D721Med (cell line): ENCODE measurements around the gene UBA5.

Source experiments
- DNase-seq: peaks from one replicate; pipeline ENCODE4 v3.0.0; 2011; ENCODE audit warnings: low spot score; ENCODE audit not compliant: insufficient read length
- FAIRE-seq: peaks from 2 replicates; lab custom pipeline; 2011; peaks lifted over from hg19 to GRCh38; lab: Jason Lieb, UNC
- CTCF ChIP-seq: IDR thresholded peaks from 2 replicates; pipeline ENCODE4 v1.5.1; 2012; ENCODE audit warnings: mild to moderate bottlenecking, control low read depth; ENCODE audit not compliant: insufficient read depth; ENCODE audit errors: missing control alignments

The UBA5 gene

DNA sequence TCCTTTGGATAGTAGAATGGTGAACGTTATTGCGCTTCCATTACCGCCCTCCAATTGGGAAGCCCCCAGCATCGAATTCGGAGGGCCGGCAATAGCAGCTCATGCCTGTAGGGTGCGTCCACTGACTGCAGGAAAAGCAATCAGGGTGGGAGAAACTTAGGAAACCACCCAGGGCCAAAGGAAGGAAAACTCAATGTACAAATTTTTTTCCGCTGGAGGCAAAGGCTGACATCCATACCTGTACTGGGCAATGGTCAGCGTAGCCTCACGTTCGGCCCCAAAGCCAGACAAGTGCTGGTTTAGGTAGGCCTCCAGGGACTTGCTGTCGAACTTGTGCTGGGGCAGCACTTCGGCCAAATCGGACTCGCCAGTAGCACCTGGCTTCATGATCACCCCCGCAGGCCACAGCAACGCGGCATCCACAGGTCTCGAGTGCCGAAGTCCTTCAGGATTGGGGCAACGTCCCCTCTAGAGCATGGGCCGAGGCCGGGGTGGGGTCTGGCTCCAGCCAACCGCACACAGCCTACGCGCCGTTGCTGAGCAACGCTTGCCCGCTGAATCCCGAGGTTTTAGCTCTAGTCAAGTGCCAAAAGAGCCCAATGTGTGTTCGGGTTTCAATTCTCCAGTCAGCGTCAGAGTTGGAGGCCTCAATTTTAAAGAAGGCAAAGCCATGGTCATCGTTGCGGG lies 621 bp upstream of the UBA5 start, which contains the start of gene ACAD11:
Gene ACAD11, minus strand, starts transcription at position 445 of the 687 bp plus-strand sequence. Its CDS starts 58 bp downstream, at position 387.
- DNase-seq (peak; percentile 29), FAIRE-seq (no peak)
- TF ChIP-seq CTCF = peak; percentile 58

- FAIRE-seq (no peak), DNase-seq (no peak)
- TF ChIP-seq CTCF = no peak
Measured at GRCh38 chr3:132660811-132661070, 612 bp downstream of the UBA5 start.

DNA sequence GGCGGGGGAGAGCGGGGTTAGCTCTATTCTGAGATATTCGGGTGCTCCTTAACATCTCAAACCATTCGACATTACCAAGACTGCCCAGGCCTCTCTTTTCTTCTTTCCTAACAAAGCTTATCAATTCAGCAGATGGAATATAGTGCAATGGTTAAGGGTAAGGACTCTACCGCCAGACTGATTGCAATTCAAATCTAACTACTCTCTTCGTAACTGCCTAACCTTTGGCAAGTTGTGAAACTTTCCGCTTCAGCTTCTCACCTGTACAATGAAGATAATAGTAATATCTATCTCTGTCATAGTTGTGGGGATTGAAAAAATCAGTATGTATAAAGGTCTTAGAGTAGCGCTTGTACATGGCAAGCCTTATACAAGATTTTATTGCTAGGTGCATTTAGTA lies 972 bp downstream of the UBA5 start:
- no peak for DNase-seq
- no peak for FAIRE-seq
- no peak for TF ChIP-seq CTCF

GRCh38 chr3:132662212-132662611 lies 2.1 kb downstream of the UBA5 start:
- no peak for FAIRE-seq
- TF ChIP-seq CTCF = no peak
- no peak for DNase-seq

DNA sequence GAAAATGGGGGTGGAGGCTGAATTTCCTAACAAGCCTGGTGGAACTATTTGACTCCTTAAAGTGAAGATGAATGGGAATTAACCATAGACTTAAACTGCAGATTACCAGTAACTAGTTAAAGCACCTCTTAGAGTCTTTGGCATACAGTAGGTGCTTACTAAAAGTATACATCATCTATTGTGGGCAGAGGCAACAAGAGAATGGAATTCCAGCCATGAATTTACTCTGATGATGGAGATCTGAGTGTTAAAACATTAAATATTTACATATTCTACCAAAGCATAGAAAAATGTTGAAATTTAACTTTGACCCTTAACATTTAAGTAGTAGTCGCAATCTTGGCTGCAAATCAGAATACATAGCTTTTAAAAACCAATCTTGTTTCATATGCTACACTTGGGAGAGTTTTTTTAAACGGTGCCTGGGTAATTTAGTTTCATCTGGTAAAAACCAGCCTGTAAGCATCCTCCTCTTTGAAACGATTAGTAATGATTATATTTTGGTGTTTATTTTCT lies 5.2 kb downstream of the UBA5 start:
- FAIRE-seq (no peak), DNase-seq (no peak)

DNA sequence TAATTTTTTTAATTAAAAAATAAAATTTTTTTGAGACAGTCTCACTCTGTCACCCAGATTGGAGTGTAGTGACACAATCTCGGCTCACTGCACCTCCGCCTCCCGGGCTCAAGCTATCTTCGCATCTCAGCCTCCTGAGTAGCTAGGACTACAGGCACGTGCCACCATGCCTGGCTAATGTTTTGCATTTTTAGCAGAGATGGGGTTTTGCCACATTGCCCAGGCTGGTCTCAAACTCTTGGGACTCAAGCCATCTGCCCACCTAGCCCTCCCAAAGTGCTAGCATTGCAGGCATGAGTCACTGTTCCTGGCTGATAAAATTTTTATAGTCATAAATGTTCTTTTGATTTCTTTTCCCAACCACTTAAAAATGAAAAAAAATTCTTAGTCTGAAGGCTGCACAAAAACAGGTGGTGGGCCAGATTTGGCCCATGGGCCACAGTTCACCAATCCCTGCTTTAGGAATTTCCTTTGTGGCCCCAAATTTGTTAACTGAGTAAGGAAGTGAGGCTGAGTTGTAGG lies 9.2 kb downstream of the UBA5 start:
- DNase-seq (no peak), FAIRE-seq (no peak)
- TF ChIP-seq CTCF = no peak

More for the DNA sequence above, 5.2 kb downstream of the UBA5 start:
- no peak for TF ChIP-seq CTCF

GRCh38 chr3:132675408-132675807 lies 15.3 kb downstream of the UBA5 start:
- DNase-seq = no peak
- no peak for TF ChIP-seq CTCF
- FAIRE-seq = no peak
